K562 (cell line): Measurements from ENCODE around the gene MEI4. TPM values are rescaled to one million over a fixed set of nuclear protein-coding genes. Genes with fewer than 3 reads are reported as not detected.

Source experiments
- ATAC-seq: fragments of 200-7000 bp; cut with Tn5 transposase; 3 replicates; pipeline ENCODE4 v1.9.1; 2020; ENCODE audit warnings: moderate library complexity
- BruUV-seq: library from RNA; stranded (reverse); fragments of 400-500 nt; replicated peaks from 2 replicates; lab custom pipeline; 2021; lab: Mats Ljungman, UMichigan
- CTCF ChIA-PET: fragments of 300-600 bp; formaldehyde crosslinking; extraction: SDS; loops from one replicate; lab custom pipeline; 2021; ENCODE audit warnings: low intra/inter-chr PET ratio; lab: Yijun Ruan, JAX
- POLR2A ChIA-PET: fragments of 300-600, 350-650 bp; sonication (Branson Sonifier 250); formaldehyde crosslinking; extraction: SDS; loops from one replicate; lab custom pipeline; 2021; ENCODE audit warnings: antibody characterized with exemption, inconsistent platforms; lab: Yijun Ruan, JAX
- DNase-seq, 4 experiments: peaks; one replicate each; pipeline versions ENCODE4 v3.0.0 to v3.0.0-alpha.2; 2011 to 2018; ENCODE audit warnings: low spot score in 3 of 4, mixed read lengths in 3 of 4; ENCODE audit errors: extremely low read depth in 1 of 4
- FAIRE-seq: peaks from 2 replicates; lab custom pipeline; 2011; peaks lifted over from hg19 to GRCh38; lab: Jason Lieb, UNC
- H2AFZ ChIP-seq: 2 replicates; pipeline ENCODE4 v1.6.0; 2011; ENCODE audit warnings: low read depth, low read length, control low read depth, inconsistent platforms
- H3K27ac ChIP-seq: fragments of 200-600 bp; 3 replicates; pipeline ENCODE4 v1.8.0; 2011; ENCODE audit warnings: low read depth, mild to moderate bottlenecking, control low read depth, inconsistent platforms, low read length, moderate library complexity, mixed read lengths; ENCODE audit errors: extremely low read depth
- H3K27me3 ChIP-seq, 2 experiments: fragments of 300-600 bp in 1 of 2; 2 replicates in 1 of 2; 3 replicates in 1 of 2; pipeline versions ENCODE4 v1.6.0 to v1.8.0; 2011; ENCODE audit warnings: inconsistent platforms in 2 of 2, low read length in 2 of 2, mild to moderate bottlenecking in 1 of 2, mixed read lengths in 1 of 2, moderate library complexity in 1 of 2; ENCODE audit not compliant: control insufficient read depth in 2 of 2, insufficient read depth in 2 of 2
- H3K36me3 ChIP-seq: fragments of 300-600 bp; 3 replicates; pipeline ENCODE4 v1.8.0; 2011; ENCODE audit warnings: mild to moderate bottlenecking, low read length, inconsistent platforms; ENCODE audit not compliant: control insufficient read depth, insufficient read depth
- H3K4me1 ChIP-seq, 2 experiments: fragments of 200-600 bp in 1 of 2; replicated peaks in 1 of 2; 2 replicates in 1 of 2; 3 replicates in 1 of 2; pipeline versions ENCODE4 v1.5.1 to v1.8.0; 2011; ENCODE audit warnings: inconsistent platforms in 2 of 2, low read length in 2 of 2, mild to moderate bottlenecking in 1 of 2, mixed read lengths in 1 of 2, moderate library complexity in 1 of 2; ENCODE audit not compliant: control insufficient read depth in 2 of 2, insufficient read depth in 2 of 2
- H3K4me2 ChIP-seq: 2 replicates; pipeline ENCODE4 v1.6.1; 2011; ENCODE audit warnings: low read length, control low read depth, inconsistent platforms, mixed read lengths; ENCODE audit not compliant: insufficient read depth
- H3K4me3 ChIP-seq: fragments of 200-600 bp; sonication (generic), shearing (Covaris generic); 2 replicates; pipeline ENCODE4 v1.5.1; 2016; ENCODE audit warnings: control low read depth, inconsistent platforms
- H3K79me2 ChIP-seq: fragments of 200-600 bp; 3 replicates; pipeline ENCODE4 v1.8.0; 2011; ENCODE audit warnings: low read length, inconsistent platforms; ENCODE audit not compliant: control insufficient read depth, insufficient read depth
- H3K9ac ChIP-seq, 2 experiments: 2 replicates each; pipeline versions ENCODE4 v1.6.0 to v1.6.1; 2011; ENCODE audit warnings: low read depth in 2 of 2, low read length in 2 of 2, control low read depth in 1 of 2, inconsistent platforms in 1 of 2, mild to moderate bottlenecking in 1 of 2, mixed read lengths in 1 of 2; ENCODE audit not compliant: insufficient read depth in 1 of 2
- H3K9me1 ChIP-seq: one replicate; pipeline ENCODE4 v1.6.0; 2011; ENCODE audit warnings: inconsistent platforms, mild to moderate bottlenecking, low read length, moderate library complexity; ENCODE audit not compliant: control insufficient read depth, insufficient read depth
- H3K9me3 ChIP-seq: replicated peaks from 2 replicates; pipeline ENCODE4 v1.5.1; 2011; ENCODE audit warnings: low read depth, low read length, inconsistent platforms; ENCODE audit not compliant: control insufficient read depth, insufficient read depth
- H4K20me1 ChIP-seq: replicated peaks from 2 replicates; pipeline ENCODE4 v1.6.1; 2011; ENCODE audit warnings: low read length, inconsistent platforms, mixed read lengths; ENCODE audit not compliant: control insufficient read depth, insufficient read depth
- ETV1 ChIP-seq: fragments of 450-650 bp; conservative IDR thresholded peaks from 2 replicates; pipeline ENCODE4 v1.6.1; 2016; ENCODE audit warnings: missing genetic modification characterization, control low read depth, low read depth, missing compliant biosample characterization
- MYC ChIP-seq, 2 experiments: fragments of 250-450 bp in 1 of 2; sonication (Bioruptor Pico) in 1 of 2; IDR thresholded peaks; 2 replicates each; pipeline versions ENCODE4 v1.5.1 to v1.6.1; 2012 to 2021; ENCODE audit warnings: low read depth in 2 of 2, borderline replicate concordance in 1 of 2, improper control_type of control experiment in 1 of 2, low read length in 1 of 2, mild to moderate bottlenecking in 1 of 2, moderate library complexity in 1 of 2
- TCF15 ChIP-seq: fragments of 250-450 bp; sonication (Bioruptor Pico); IDR thresholded peaks from 2 replicates; pipeline ENCODE4 v1.8.0; 2022; ENCODE audit warnings: moderate library complexity, mild to moderate bottlenecking, inconsistent platforms
- ZNF140 ChIP-seq: fragments of 250-450 bp; sonication (Bioruptor Pico); IDR thresholded peaks from 2 replicates; pipeline ENCODE4 v1.8.0; 2021; ENCODE audit warnings: moderate library complexity, mild to moderate bottlenecking, inconsistent platforms
- WGBS: fragments of 100-300 bp; shearing (Covaris generic); methylation state at CpG from one replicate; pipeline ENCODE4 v1.1.6; 2016; ENCODE audit warnings: low coverage, mixed read lengths; ENCODE audit not compliant: insufficient coverage; ENCODE audit errors: missing lambda C conversion rate; 5-methylcytosine and 5-hydroxymethylcytosine counted together
- in situ Hi-C: fragments of 300-500 bp; cut with MboI; formaldehyde crosslinking; loops from 4 replicates; pipeline ENCODE4 v1.15.0; 2018; ENCODE audit warnings: inconsistent platforms, mixed read lengths
- intact Hi-C: fragments of 100-400 bp; cut with micrococcal nuclease; formaldehyde crosslinking; loops from 2 replicates; pipeline ENCODE4 v1.14.2; 2022
- polyA plus RNA-seq, 8 experiments: library from polyadenylated mRNA; depleted of rRNA in 4 of 8; stranded (reverse) in 5 of 8; unstranded in 3 of 8; fragments of >200 nt; fragmentation: Nextera tagmentation in 2 of 8; fragmentation: Illumina TruSeq in 1 of 8; extraction: Ambion mirVana in 2 of 8; extraction: Trizol in 1 of 8; gene quantifications; 2 replicates each; pipeline versions ENCODE4 v1.2.1 to v1.2.3, GENCODE V29; 2011 to 2014; ENCODE audit warnings: inconsistent platforms in 1 of 8, missing spikeins in 1 of 8
- total RNA-seq, 7 experiments: library from RNA; depleted of rRNA in 6 of 7; stranded (reverse); fragments of >200 nt in 6 of 7; fragmentation: Illumina TruSeq in 2 of 7; extraction: Trizol in 2 of 7; gene quantifications; 2 replicates each; pipeline versions ENCODE4 v1.2.1 to v1.2.3, GENCODE V29; 2011 to 2021; ENCODE audit warnings: low replicate concordance in 1 of 7
- TF ChIP-seq, protein P1 (sequence below): fragments of 450-650 bp; formaldehyde crosslinking; IDR thresholded peaks from 2 replicates; pipeline ENCODE4 v1.4.0; 2020; ENCODE audit warnings: mild to moderate bottlenecking, mixed read lengths

MEI4 gene
- total and polyA plus RNA-seq, 9 of the 15 experiments (the other 6 are each of a cell fraction or from before 2014, with no cell fraction given): not detected

GRCh38 chr6:77666846-77667245 lies 14.0 kb downstream of the MEI4 start:
- DNase-seq (no peak), FAIRE-seq (no peak), ATAC-seq (no peak)
- no TSS peak for BruUV-seq
- ChIA-PET CTCF (no interaction called here), POLR2A (no interaction called here)
- intact Hi-C loops (no loop called here), in situ Hi-C loops (no loop called here)
- Histone ChIP-seq H3K36me3 (no peaks in the 10 kb centered on the region), H3K27ac (no peak overlapping the region), H2AFZ (no peak overlapping the region), H3K4me1 (no peaks in the 10 kb centered on the region), H4K20me1 (no peaks in the 10 kb centered on the region), H3K9me1 (no peaks in the 10 kb centered on the region), H3K4me3 (no peak overlapping the region), H3K9ac (no peak overlapping the region), H3K27me3 (no peaks in the 10 kb centered on the region), H3K4me2 (no peak overlapping the region), H3K79me2 (no peaks in the 10 kb centered on the region), H3K9me3 (no peaks in the 10 kb centered on the region)
- WGBS: 51% methylated on average over 4 of the region's 4 CpGs
- TF ChIP-seq TCF15 (no peak), ETV1 (tag) (no peak)
- TF ChIP-seq, protein P1, sequence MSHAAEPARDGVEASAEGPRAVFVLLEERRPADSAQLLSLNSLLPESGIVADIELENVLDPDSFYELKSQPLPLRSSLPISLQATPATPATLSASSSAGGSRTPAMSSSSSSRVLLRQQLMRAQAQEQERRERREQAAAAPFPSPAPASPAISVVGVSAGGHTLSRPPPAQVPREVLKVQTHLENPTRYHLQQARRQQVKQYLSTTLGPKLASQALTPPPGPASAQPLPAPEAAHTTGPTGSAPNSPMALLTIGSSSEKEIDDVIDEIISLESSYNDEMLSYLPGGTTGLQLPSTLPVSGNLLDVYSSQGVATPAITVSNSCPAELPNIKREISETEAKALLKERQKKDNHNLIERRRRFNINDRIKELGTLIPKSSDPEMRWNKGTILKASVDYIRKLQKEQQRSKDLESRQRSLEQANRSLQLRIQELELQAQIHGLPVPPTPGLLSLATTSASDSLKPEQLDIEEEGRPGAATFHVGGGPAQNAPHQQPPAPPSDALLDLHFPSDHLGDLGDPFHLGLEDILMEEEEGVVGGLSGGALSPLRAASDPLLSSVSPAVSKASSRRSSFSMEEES (CRISPR knock-in tag): no peak

GRCh38 chr6:77669913-77670312 lies 17.1 kb downstream of the MEI4 start:
- no peaks in the 10 kb centered on the region for H3K9me1 ChIP-seq
- H3K4me3 ChIP-seq: no peak overlapping the region
- no TSS peak for BruUV-seq
- WGBS: 0% methylated on average over 2 of the region's 2 CpGs
- H3K27me3 ChIP-seq: no peaks in the 10 kb centered on the region
- H2AFZ ChIP-seq: no peak overlapping the region
- H3K9me3 ChIP-seq: no peaks in the 10 kb centered on the region
- no peak overlapping the region for H3K4me2 ChIP-seq
- intact Hi-C loops: no loop called here
- no peaks in the 10 kb centered on the region for H3K79me2 ChIP-seq
- H3K9ac ChIP-seq: no peak overlapping the region
- H3K36me3 ChIP-seq: no peaks in the 10 kb centered on the region
- in situ Hi-C loops: no loop called here
- POLR2A ChIA-PET: no interaction called here
- ATAC-seq (no peak), FAIRE-seq (no peak), DNase-seq (no peak)
- H4K20me1 ChIP-seq: no peaks in the 10 kb centered on the region
- no peak overlapping the region for H3K27ac ChIP-seq
- no peaks in the 10 kb centered on the region for H3K4me1 ChIP-seq
- TF ChIP-seq ZNF140 (CRISPR knock-in tag): no peak
- TF ChIP-seq MYC (IDR thresholded peaks at IDR 0.05; ENCODE audit: low read depth, low read length): no peak
- no peak for TF ChIP-seq MYC (CRISPR knock-in tag; IDR thresholded peaks at IDR 0.05; ENCODE audit: borderline replicate concordance, low read depth)
- CTCF ChIA-PET: no interaction called here
